Liver (tissue), 9 donors: ENCODE results near the gene CIPC. TPM values are rescaled to one million over a fixed set of nuclear protein-coding genes. Genes with fewer than 3 reads are reported as not detected.

ENCODE experiments used
- DNase-seq: peaks from one replicate; pipeline ENCODE4 v3.0.0-alpha.2; 2017; ENCODE audit warnings: low spot score
- H3K27ac ChIP-seq, 2 donors: one replicate each; pipeline ENCODE4 v1.7.0; 2013; ENCODE audit warnings: inconsistent platforms in 2 of 2, low read length in 2 of 2, control low read depth in 1 of 2, low read depth in 1 of 2, mild to moderate bottlenecking in 1 of 2
- H3K27me3 ChIP-seq, 4 donors: one replicate each; pipeline versions ENCODE4 v1.6.1 to v1.7.0; 2013; ENCODE audit warnings: low read length in 3 of 4, inconsistent platforms in 1 of 4, mild to moderate bottlenecking in 1 of 4, moderate library complexity in 1 of 4; ENCODE audit not compliant: control insufficient read depth in 4 of 4, insufficient read depth in 4 of 4
- H3K36me3 ChIP-seq, 4 donors: one replicate each; pipeline versions ENCODE4 v1.6.1 to v1.7.0; 2013; ENCODE audit warnings: low read length in 3 of 4, mild to moderate bottlenecking in 3 of 4, low read depth in 1 of 4, moderate library complexity in 1 of 4; ENCODE audit not compliant: control insufficient read depth in 4 of 4, insufficient read depth in 3 of 4
- H3K4me1 ChIP-seq, 4 donors: one replicate each; pipeline versions ENCODE4 v1.6.1 to v1.7.0; 2013; ENCODE audit warnings: low read length in 3 of 4, mild to moderate bottlenecking in 3 of 4, moderate library complexity in 1 of 4; ENCODE audit not compliant: control insufficient read depth in 4 of 4, insufficient read depth in 4 of 4
- H3K4me3 ChIP-seq, 3 donors: one replicate each; pipeline versions ENCODE4 v1.6.1 to v1.7.0; 2013; ENCODE audit warnings: low read length in 3 of 3, control low read depth in 1 of 3, low read depth in 1 of 3, mild to moderate bottlenecking in 1 of 3
- H3K9ac ChIP-seq, 2 donors: one replicate each; pipeline ENCODE4 v1.7.0; 2013; ENCODE audit warnings: low read length in 2 of 2, mild to moderate bottlenecking in 2 of 2, moderate library complexity in 2 of 2, control low read depth in 1 of 2, low read depth in 1 of 2
- H3K9me3 ChIP-seq, 4 donors: one replicate each; pipeline versions ENCODE4 v1.6.1 to v1.7.0; 2013; ENCODE audit warnings: low read length in 3 of 4; ENCODE audit not compliant: control insufficient read depth in 4 of 4
- EGR1 ChIP-seq, 2 donors: IDR thresholded peaks; 2 replicates each; pipeline ENCODE4 v1.6.1; 2016 to 2018; ENCODE audit warnings: antibody characterized with exemption in 2 of 2, low read depth in 2 of 2
- FOXA1 ChIP-seq: IDR thresholded peaks from 2 replicates; pipeline ENCODE4 v1.6.1; 2016; ENCODE audit warnings: antibody characterized with exemption
- FOXA2 ChIP-seq: IDR thresholded peaks from 2 replicates; pipeline ENCODE4 v1.6.1; 2016; ENCODE audit warnings: antibody characterized with exemption
- GABPA ChIP-seq, 2 donors: IDR thresholded peaks in 1 of 2; conservative IDR thresholded peaks in 1 of 2; 2 replicates each; pipeline ENCODE4 v1.6.1; 2016; ENCODE audit warnings: antibody characterized with exemption in 2 of 2, mild to moderate bottlenecking in 1 of 2, moderate library complexity in 1 of 2
- HNF4A ChIP-seq, 2 donors: conservative IDR thresholded peaks; 2 replicates each; pipeline ENCODE4 v1.6.1; 2016; ENCODE audit warnings: antibody characterized with exemption in 2 of 2, mild to moderate bottlenecking in 2 of 2
- HNF4G ChIP-seq: IDR thresholded peaks from 2 replicates; pipeline ENCODE4 v1.6.1; 2016; ENCODE audit warnings: antibody characterized with exemption
- JUND ChIP-seq, 2 donors: IDR thresholded peaks; 2 replicates each; pipeline ENCODE4 v1.6.1; 2016; ENCODE audit warnings: antibody characterized with exemption in 2 of 2
- NR2F2 ChIP-seq: IDR thresholded peaks from 2 replicates; pipeline ENCODE4 v1.6.1; 2016; ENCODE audit warnings: antibody characterized with exemption
- RAD21 ChIP-seq, 2 donors: IDR thresholded peaks; 2 replicates each; pipeline ENCODE4 v1.6.1; 2016; ENCODE audit warnings: antibody characterized with exemption in 2 of 2, mild to moderate bottlenecking in 2 of 2
- SP1 ChIP-seq: IDR thresholded peaks from 2 replicates; pipeline ENCODE4 v1.6.1; 2018; ENCODE audit warnings: antibody characterized with exemption, mild to moderate bottlenecking
- TAF1 ChIP-seq: conservative IDR thresholded peaks from 2 replicates; pipeline ENCODE4 v1.6.1; 2016; ENCODE audit warnings: antibody characterized with exemption, mild to moderate bottlenecking
- YY1 ChIP-seq: IDR thresholded peaks from 2 replicates; pipeline ENCODE4 v1.6.1; 2016; ENCODE audit warnings: antibody characterized with exemption, mild to moderate bottlenecking
- WGBS: extraction: QIAGEN DNeasy Blood & Tissue Kit; methylation state at CpG from one replicate; pipeline ENCODE4 v1.1.7; 2013; 5-methylcytosine and 5-hydroxymethylcytosine counted together
- polyA plus RNA-seq, 2 donors: library from polyadenylated mRNA; stranded (reverse) in 1 of 2; unstranded in 1 of 2; fragments of 200-250 nt in 1 of 2; fragments of >200 nt in 1 of 2; fragmentation: Nextera tagmentation in 1 of 2; extraction: Ambion mirVana in 1 of 2; gene quantifications; one replicate each; pipeline versions ENCODE4 v1.2.1 to v1.2.3, GENCODE V29; 2013 to 2015
- total RNA-seq, 2 donors: library from RNA; depleted of rRNA; stranded (reverse); fragments of >200 nt; gene quantifications; one replicate each; pipeline ENCODE4 v1.2.3, GENCODE V29; 2014
- TF ChIP-seq, protein P1 (sequence below): IDR thresholded peaks from 2 replicates; pipeline ENCODE4 v1.6.1; 2016; ENCODE audit warnings: antibody characterized with exemption
- TF ChIP-seq, protein P2 (sequence below): fragments of 150-350 bp; IDR thresholded peaks from 2 replicates; pipeline ENCODE4 v1.5.1; 2017; ENCODE audit warnings: improper control_type of control experiment, low read depth, low read length; ENCODE audit not compliant: missing input control
- TF ChIP-seq, protein P3 (sequence below): IDR thresholded peaks from 2 replicates; pipeline ENCODE4 v1.6.1; 2016; ENCODE audit warnings: antibody characterized with exemption
- TF ChIP-seq, protein P4 (sequence below): IDR thresholded peaks from 2 replicates; pipeline ENCODE4 v1.6.1; 2016; ENCODE audit warnings: antibody characterized with exemption
- TF ChIP-seq, protein P5 (sequence below): IDR thresholded peaks from 2 replicates; pipeline ENCODE4 v1.6.1; 2016; ENCODE audit warnings: antibody characterized with exemption, mild to moderate bottlenecking
- donor health status: healthy.
- donor health status: healthy.
- donor health status: healthy.
- donor health status: healthy.
- donor health status: healthy.

The CIPC gene
- total and polyA plus RNA-seq, 4 donors, result 5.2 to 17.8 (median 6.7) TPM

DNA sequence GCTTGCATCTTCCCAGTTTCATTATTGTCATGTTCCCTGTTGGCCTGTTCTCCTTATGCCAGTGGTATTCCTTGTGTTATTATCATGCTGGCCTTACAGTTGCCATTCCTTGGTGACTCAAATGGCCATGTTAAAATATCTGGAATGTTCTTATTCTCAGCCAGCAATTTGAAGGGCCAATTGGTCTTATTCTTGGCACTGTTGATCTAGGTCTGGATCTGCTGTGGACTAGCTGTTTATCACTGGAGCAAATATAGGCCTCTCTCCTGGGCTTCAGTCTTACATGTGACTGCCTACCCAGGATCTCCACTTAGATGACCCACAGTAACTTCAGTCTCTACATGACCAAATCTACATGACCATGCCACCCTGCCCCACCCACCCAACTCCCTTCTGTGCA lies 5.4 kb downstream of the CIPC start:
- Histone ChIP-seq H3K27ac (no peak overlapping the region), H3K36me3 (peaks cover 4 to 20% (median 9%) of the 10 kb centered on the region in 4 donors), H3K9me3 (no peaks in the 10 kb centered on the region), H3K4me1 (peaks cover 2 to 25% (median 18%) of the 10 kb centered on the region in 4 donors), H3K27me3 (no peaks in the 10 kb centered on the region), H3K4me3 (no peak overlapping the region), H3K9ac (no peak overlapping the region)
- TF ChIP-seq FOXA2 (no peak), RAD21 (IDR thresholded peaks at IDR 0.05) (no peak), NR2F2 (no peak), JUND (IDR thresholded peaks at IDR 0.05) (no peak), SP1 (no peak), FOXA1 (no peak), HNF4G (no peak), GABPA (IDR thresholded peaks at IDR 0.05 in 1 of 2, conservative IDR thresholded peaks at IDR 0.05 in 1 of 2) (no peak), YY1 (no peak)
- TF ChIP-seq, protein P1, sequence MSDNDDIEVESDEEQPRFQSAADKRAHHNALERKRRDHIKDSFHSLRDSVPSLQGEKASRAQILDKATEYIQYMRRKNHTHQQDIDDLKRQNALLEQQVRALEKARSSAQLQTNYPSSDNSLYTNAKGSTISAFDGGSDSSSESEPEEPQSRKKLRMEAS, result no peak
- TF ChIP-seq, protein P2, sequence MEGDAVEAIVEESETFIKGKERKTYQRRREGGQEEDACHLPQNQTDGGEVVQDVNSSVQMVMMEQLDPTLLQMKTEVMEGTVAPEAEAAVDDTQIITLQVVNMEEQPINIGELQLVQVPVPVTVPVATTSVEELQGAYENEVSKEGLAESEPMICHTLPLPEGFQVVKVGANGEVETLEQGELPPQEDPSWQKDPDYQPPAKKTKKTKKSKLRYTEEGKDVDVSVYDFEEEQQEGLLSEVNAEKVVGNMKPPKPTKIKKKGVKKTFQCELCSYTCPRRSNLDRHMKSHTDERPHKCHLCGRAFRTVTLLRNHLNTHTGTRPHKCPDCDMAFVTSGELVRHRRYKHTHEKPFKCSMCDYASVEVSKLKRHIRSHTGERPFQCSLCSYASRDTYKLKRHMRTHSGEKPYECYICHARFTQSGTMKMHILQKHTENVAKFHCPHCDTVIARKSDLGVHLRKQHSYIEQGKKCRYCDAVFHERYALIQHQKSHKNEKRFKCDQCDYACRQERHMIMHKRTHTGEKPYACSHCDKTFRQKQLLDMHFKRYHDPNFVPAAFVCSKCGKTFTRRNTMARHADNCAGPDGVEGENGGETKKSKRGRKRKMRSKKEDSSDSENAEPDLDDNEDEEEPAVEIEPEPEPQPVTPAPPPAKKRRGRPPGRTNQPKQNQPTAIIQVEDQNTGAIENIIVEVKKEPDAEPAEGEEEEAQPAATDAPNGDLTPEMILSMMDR, result no peak
- TF ChIP-seq, protein P3, sequence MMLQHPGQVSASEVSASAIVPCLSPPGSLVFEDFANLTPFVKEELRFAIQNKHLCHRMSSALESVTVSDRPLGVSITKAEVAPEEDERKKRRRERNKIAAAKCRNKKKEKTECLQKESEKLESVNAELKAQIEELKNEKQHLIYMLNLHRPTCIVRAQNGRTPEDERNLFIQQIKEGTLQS, result no peak
- TF ChIP-seq, protein P4, sequence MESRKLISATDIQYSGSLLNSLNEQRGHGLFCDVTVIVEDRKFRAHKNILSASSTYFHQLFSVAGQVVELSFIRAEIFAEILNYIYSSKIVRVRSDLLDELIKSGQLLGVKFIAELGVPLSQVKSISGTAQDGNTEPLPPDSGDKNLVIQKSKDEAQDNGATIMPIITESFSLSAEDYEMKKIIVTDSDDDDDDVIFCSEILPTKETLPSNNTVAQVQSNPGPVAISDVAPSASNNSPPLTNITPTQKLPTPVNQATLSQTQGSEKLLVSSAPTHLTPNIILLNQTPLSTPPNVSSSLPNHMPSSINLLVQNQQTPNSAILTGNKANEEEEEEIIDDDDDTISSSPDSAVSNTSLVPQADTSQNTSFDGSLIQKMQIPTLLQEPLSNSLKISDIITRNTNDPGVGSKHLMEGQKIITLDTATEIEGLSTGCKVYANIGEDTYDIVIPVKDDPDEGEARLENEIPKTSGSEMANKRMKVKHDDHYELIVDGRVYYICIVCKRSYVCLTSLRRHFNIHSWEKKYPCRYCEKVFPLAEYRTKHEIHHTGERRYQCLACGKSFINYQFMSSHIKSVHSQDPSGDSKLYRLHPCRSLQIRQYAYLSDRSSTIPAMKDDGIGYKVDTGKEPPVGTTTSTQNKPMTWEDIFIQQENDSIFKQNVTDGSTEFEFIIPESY, result no peak
- TF ChIP-seq, protein P5, sequence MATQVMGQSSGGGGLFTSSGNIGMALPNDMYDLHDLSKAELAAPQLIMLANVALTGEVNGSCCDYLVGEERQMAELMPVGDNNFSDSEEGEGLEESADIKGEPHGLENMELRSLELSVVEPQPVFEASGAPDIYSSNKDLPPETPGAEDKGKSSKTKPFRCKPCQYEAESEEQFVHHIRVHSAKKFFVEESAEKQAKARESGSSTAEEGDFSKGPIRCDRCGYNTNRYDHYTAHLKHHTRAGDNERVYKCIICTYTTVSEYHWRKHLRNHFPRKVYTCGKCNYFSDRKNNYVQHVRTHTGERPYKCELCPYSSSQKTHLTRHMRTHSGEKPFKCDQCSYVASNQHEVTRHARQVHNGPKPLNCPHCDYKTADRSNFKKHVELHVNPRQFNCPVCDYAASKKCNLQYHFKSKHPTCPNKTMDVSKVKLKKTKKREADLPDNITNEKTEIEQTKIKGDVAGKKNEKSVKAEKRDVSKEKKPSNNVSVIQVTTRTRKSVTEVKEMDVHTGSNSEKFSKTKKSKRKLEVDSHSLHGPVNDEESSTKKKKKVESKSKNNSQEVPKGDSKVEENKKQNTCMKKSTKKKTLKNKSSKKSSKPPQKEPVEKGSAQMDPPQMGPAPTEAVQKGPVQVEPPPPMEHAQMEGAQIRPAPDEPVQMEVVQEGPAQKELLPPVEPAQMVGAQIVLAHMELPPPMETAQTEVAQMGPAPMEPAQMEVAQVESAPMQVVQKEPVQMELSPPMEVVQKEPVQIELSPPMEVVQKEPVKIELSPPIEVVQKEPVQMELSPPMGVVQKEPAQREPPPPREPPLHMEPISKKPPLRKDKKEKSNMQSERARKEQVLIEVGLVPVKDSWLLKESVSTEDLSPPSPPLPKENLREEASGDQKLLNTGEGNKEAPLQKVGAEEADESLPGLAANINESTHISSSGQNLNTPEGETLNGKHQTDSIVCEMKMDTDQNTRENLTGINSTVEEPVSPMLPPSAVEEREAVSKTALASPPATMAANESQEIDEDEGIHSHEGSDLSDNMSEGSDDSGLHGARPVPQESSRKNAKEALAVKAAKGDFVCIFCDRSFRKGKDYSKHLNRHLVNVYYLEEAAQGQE, result no peak
- DNase-seq, result no peak

DNA sequence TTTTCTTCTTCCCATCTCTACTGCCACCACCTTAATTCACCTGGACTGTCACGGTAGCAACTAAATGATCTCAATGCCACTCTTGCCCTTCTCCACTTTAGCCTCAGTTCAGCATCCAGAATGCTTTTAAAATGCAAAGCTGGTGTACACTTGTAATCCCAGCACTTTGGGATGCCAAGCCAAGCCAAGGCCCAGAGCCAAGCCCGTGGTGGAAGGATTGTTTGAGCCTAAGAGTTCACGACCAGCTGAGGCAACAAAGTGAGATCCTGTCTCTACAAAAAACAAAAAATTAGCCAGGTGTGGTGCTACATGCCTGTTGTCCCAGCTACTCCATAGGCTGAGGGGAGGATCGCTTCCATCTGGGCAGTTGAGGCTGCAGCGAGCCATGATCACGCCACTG lies 5.9 kb downstream of the CIPC start:
- H3K36me3 ChIP-seq, result peaks cover 4 to 25% (median 11%) of the 10 kb centered on the region in 4 donors
- no peak overlapping the region for H3K9ac ChIP-seq
- no peaks in the 10 kb centered on the region for H3K27me3 ChIP-seq
- no peak overlapping the region for H3K4me3 ChIP-seq
- no peak overlapping the region for H3K27ac ChIP-seq
- no peaks in the 10 kb centered on the region for H3K9me3 ChIP-seq
- peaks cover 2 to 24% (median 16%) of the 10 kb centered on the region in 4 donors for H3K4me1 ChIP-seq
- TF ChIP-seq JUND (IDR thresholded peaks at IDR 0.05) (no peak), HNF4G (no peak), TAF1 (no peak), RAD21 (IDR thresholded peaks at IDR 0.05) (no peak), EGR1 (IDR thresholded peaks at IDR 0.05; ENCODE audit: low read depth in 2 of 2) (no peak), SP1 (no peak), FOXA1 (no peak), HNF4A (conservative IDR thresholded peaks at IDR 0.05) (no peak)
- TF ChIP-seq, protein P3, result no peak
- TF ChIP-seq, protein P2, result no peak
- TF ChIP-seq, protein P1, result no peak
- TF ChIP-seq, protein P4, result no peak
- no peak for DNase-seq
- WGBS, result 74% methylated on average over 6 of the region's 6 CpGs
